Spleen (tissue), 7 donors: ENCODE results near the gene PAK6.

Source experiments
- POLR2A ChIP-seq, 3 donors: fragments of 450-650 bp; IDR thresholded peaks; one replicate each; pipeline ENCODE4 v1.5.1; 2017; ENCODE audit warnings: antibody characterized with exemption in 3 of 3, mild to moderate bottlenecking in 1 of 3
- TF ChIP-seq, protein P1 (sequence below), 11 experiments: fragments of 200-600 bp in 7 of 11; fragments of 450-650 bp in 4 of 11; sonication (generic) in 4 of 11; IDR thresholded peaks in 8 of 11; conservative IDR thresholded peaks in 3 of 11; 1 replicate in 7 of 11; 2 replicates in 4 of 11; pipeline versions ENCODE4 v1.4.0 to v1.8.0; 2016 to 2021; ENCODE audit warnings: antibody characterized with exemption in 11 of 11, inconsistent platforms in 4 of 11, mild to moderate bottlenecking in 1 of 11
- donor health status: DM: no; HTN: no; CAD: no; lungs with moderate emphysema.
- donor health status: DM: no; HTN: no; CAD: no.
- donor health status: DM: no; HTN: no; CAD: no.

- TF ChIP-seq, protein P1, sequence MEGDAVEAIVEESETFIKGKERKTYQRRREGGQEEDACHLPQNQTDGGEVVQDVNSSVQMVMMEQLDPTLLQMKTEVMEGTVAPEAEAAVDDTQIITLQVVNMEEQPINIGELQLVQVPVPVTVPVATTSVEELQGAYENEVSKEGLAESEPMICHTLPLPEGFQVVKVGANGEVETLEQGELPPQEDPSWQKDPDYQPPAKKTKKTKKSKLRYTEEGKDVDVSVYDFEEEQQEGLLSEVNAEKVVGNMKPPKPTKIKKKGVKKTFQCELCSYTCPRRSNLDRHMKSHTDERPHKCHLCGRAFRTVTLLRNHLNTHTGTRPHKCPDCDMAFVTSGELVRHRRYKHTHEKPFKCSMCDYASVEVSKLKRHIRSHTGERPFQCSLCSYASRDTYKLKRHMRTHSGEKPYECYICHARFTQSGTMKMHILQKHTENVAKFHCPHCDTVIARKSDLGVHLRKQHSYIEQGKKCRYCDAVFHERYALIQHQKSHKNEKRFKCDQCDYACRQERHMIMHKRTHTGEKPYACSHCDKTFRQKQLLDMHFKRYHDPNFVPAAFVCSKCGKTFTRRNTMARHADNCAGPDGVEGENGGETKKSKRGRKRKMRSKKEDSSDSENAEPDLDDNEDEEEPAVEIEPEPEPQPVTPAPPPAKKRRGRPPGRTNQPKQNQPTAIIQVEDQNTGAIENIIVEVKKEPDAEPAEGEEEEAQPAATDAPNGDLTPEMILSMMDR (IDR thresholded peaks at IDR 0.05 in 8 of 11, conservative IDR thresholded peaks at IDR 0.05 in 3 of 11) = no peak
- TF ChIP-seq POLR2A (IDR thresholded peaks at IDR 0.05) = no peak
Measured at GRCh38 chr15:40192942-40193341, 45.9 kb upstream of the PAK6 start.
